ENCODE results near the gene LSM8.
"Not testable (repeated sequence)": the region's sequence is repeated elsewhere in the genome, so short reads cannot be mapped to it uniquely, and the experiment has no call there.

LSM8 gene

GRCh38 chr7:118202061-118202460 lies 18.1 kb downstream of the LSM8 start:
- in situ Hi-C loops (cut with MboI; ENCODE audit: low sequenced_read_pairs): no loop called here

- in situ Hi-C loops (cut with MboI; ENCODE audit: low sequenced_read_pairs): no loop called here
Observed at GRCh38 chr7:118214051-118214832, 30.3 kb downstream of the LSM8 start.

GRCh38 chr7:118214833-118215182 lies 30.8 kb downstream of the LSM8 start:
- in situ Hi-C loops (cut with MboI; ENCODE audit: low sequenced_read_pairs): no loop called here

GRCh38 chr7:118217210-118217619 lies 33.3 kb downstream of the LSM8 start:
- in situ Hi-C loops (cut with MboI; ENCODE audit: low sequenced_read_pairs): no loop called here

GRCh38 chr7:118218413-118219156 lies 34.6 kb downstream of the LSM8 start:
- in situ Hi-C loops (cut with MboI; ENCODE audit: low sequenced_read_pairs): no loop called here

GRCh38 chr7:118219157-118219512 lies 35.2 kb downstream of the LSM8 start:
- in situ Hi-C loops (cut with MboI; ENCODE audit: low sequenced_read_pairs): no loop called here

- in situ Hi-C loops (cut with MboI; ENCODE audit: low sequenced_read_pairs): no loop called here
Observed at GRCh38 chr7:118220583-118220982, 36.6 kb downstream of the LSM8 start.

GRCh38 chr7:118222591-118222990 lies 38.6 kb downstream of the LSM8 start:
- in situ Hi-C loops (cut with MboI; ENCODE audit: low sequenced_read_pairs): no loop called here

- in situ Hi-C loops (cut with MboI; ENCODE audit: low sequenced_read_pairs): no loop called here
Observed at GRCh38 chr7:118224521-118224920, 40.6 kb downstream of the LSM8 start, which contains the start of gene ANKRD7. TSS of gene ANKRD7 (plus strand) at chr7:118224704. CDS start at chr7:118224831, 127 bp downstream.

- in situ Hi-C loops (cut with MboI; ENCODE audit: low sequenced_read_pairs): no loop called here
Observed at GRCh38 chr7:118232837-118233236, 48.9 kb downstream of the LSM8 start.

- in situ Hi-C loops (cut with MboI; ENCODE audit: low sequenced_read_pairs): no loop called here
Observed at GRCh38 chr7:118233799-118234198, 49.8 kb downstream of the LSM8 start.

GRCh38 chr7:118239014-118239413 lies 55.0 kb downstream of the LSM8 start:
- in situ Hi-C loops (cut with MboI; ENCODE audit: low sequenced_read_pairs): no loop called here

GRCh38 chr7:118240320-118240719 lies 56.4 kb downstream of the LSM8 start:
- in situ Hi-C loops (cut with MboI; ENCODE audit: low sequenced_read_pairs): not testable (repeated sequence)
